SK-N-SH (cell line): ENCODE measurements around the gene BCAS4. TPM values are rescaled to one million over a fixed set of nuclear protein-coding genes. Genes with fewer than 3 reads are reported as not detected.

Source experiments
- CTCF ChIA-PET: fragments of 300-600, 350-600 bp; formaldehyde crosslinking; extraction: SDS; loops from one replicate; lab custom pipeline; 2021; lab: Yijun Ruan, JAX
- POLR2A ChIA-PET: fragments of 350-600 bp; sonication (Branson Sonifier 250); formaldehyde crosslinking; extraction: SDS; loops from one replicate; lab custom pipeline; 2020; ENCODE audit warnings: antibody characterized with exemption, inconsistent platforms; lab: Yijun Ruan, JAX
- DNase-seq: peaks from one replicate; pipeline ENCODE4 v3.0.0; 2012
- H2AFZ ChIP-seq: fragments of 200-600 bp; sonication (generic); 2 replicates; pipeline ENCODE4 v1.8.1; 2016; ENCODE audit warnings: antibody characterized with exemption, mild to moderate bottlenecking, low read depth
- H3F3A ChIP-seq: fragments of 200-600 bp; sonication (generic); replicated peaks from 2 replicates; pipeline ENCODE3; 2016; ENCODE audit warnings: antibody characterized with exemption, mild to moderate bottlenecking; ENCODE audit not compliant: insufficient read depth
- H3K27ac ChIP-seq, 2 experiments: fragments of 200-500 bp in 1 of 2; fragments of 200-600 bp in 1 of 2; sonication (Bioruptor generic) in 1 of 2; sonication (generic), shearing (Covaris generic) in 1 of 2; 2 replicates each; pipeline versions ENCODE4 v1.5.1 to v1.6.1; 2014 to 2016; ENCODE audit warnings: low read depth in 2 of 2, inconsistent platforms in 1 of 2, low read length in 1 of 2, mild to moderate bottlenecking in 1 of 2, mixed read lengths in 1 of 2
- H3K27me3 ChIP-seq: fragments of 200-600 bp; sonication (generic), shearing (Covaris generic); 2 replicates; pipeline ENCODE4 v1.6.1; 2016; ENCODE audit warnings: mixed run types; ENCODE audit not compliant: insufficient read depth
- H3K36me3 ChIP-seq, 2 experiments: fragments of 200-500 bp in 1 of 2; fragments of 200-600 bp in 1 of 2; sonication (Bioruptor generic) in 1 of 2; sonication (generic) in 1 of 2; replicated peaks in 1 of 2; 2 replicates each; pipeline versions ENCODE3 to v1.5.1; 2014 to 2016; ENCODE audit warnings: low read length in 1 of 2, mild to moderate bottlenecking in 1 of 2; ENCODE audit not compliant: insufficient read depth in 2 of 2, control insufficient read depth in 1 of 2
- H3K4me1 ChIP-seq, 2 experiments: fragments of 200-500 bp in 1 of 2; fragments of 200-600 bp in 1 of 2; sonication (Bioruptor generic) in 1 of 2; sonication (generic), shearing (Covaris generic) in 1 of 2; 2 replicates each; pipeline versions ENCODE4 v1.5.1 to v1.6.1; 2014 to 2016; ENCODE audit warnings: low read depth in 1 of 2, low read length in 1 of 2, mixed run types in 1 of 2; ENCODE audit not compliant: insufficient read depth in 2 of 2, control insufficient read depth in 1 of 2
- H3K4me2 ChIP-seq: fragments of 200-600 bp; sonication (generic), shearing (Covaris generic); 2 replicates; pipeline ENCODE4 v1.6.1; 2017; ENCODE audit warnings: mixed run types
- H3K4me3 ChIP-seq, 2 experiments: fragments of 200-500 bp in 1 of 2; fragments of 200-600 bp in 1 of 2; sonication (Bioruptor generic) in 1 of 2; sonication (generic), shearing (Covaris generic) in 1 of 2; 2 replicates each; pipeline versions ENCODE4 v1.5.1 to v1.8.1; 2014 to 2016; ENCODE audit warnings: low read depth in 2 of 2, inconsistent platforms in 1 of 2, low read length in 1 of 2, mild to moderate bottlenecking in 1 of 2, mixed read lengths in 1 of 2, moderate library complexity in 1 of 2
- H3K79me2 ChIP-seq: fragments of 200-600 bp; sonication (generic); 2 replicates; pipeline ENCODE4 v1.8.1; 2017; ENCODE audit warnings: mild to moderate bottlenecking; ENCODE audit not compliant: insufficient read depth
- H3K9ac ChIP-seq: fragments of 200-600 bp; sonication (generic); 2 replicates; pipeline ENCODE4 v1.6.1; 2017; ENCODE audit warnings: mixed run types
- H3K9me2 ChIP-seq: fragments of 200-600 bp; sonication (generic); 2 replicates; pipeline ENCODE4 v1.6.1; 2017; ENCODE audit warnings: mixed run types
- H3K9me3 ChIP-seq: fragments of 200-600 bp; sonication (generic); 2 replicates; pipeline ENCODE4 v1.6.1; 2017; ENCODE audit warnings: mixed run types, mild to moderate bottlenecking, moderate library complexity
- H4K20me1 ChIP-seq: fragments of 200-600 bp; sonication (generic); 2 replicates; pipeline ENCODE4 v1.6.1; 2017; ENCODE audit warnings: mild to moderate bottlenecking, mixed run types; ENCODE audit not compliant: insufficient read depth
- FOSL2 ChIP-seq: IDR thresholded peaks from 2 replicates; pipeline ENCODE4 v1.4.0; 2012; ENCODE audit warnings: low read depth, mild to moderate bottlenecking, moderate library complexity, borderline replicate concordance
- GABPA ChIP-seq: IDR thresholded peaks from 2 replicates; pipeline ENCODE4 v1.4.0; 2012; ENCODE audit warnings: low read depth, mild to moderate bottlenecking
- GATA2 ChIP-seq: sonication (generic); formaldehyde crosslinking; IDR thresholded peaks from 2 replicates; pipeline ENCODE4 v1.5.0; 2020; ENCODE audit warnings: mild to moderate bottlenecking, missing genetic modification reagents
- IRF3 ChIP-seq: fragments of 150-350 bp; IDR thresholded peaks from 2 replicates; pipeline ENCODE4 v1.6.1; 2016; ENCODE audit warnings: mild to moderate bottlenecking, low read depth, low read length
- MAX ChIP-seq: IDR thresholded peaks from 2 replicates; pipeline ENCODE4 v1.4.0; 2012; ENCODE audit warnings: low read depth
- MEF2A ChIP-seq: IDR thresholded peaks from 2 replicates; pipeline ENCODE4 v1.4.0; 2012; ENCODE audit warnings: low read depth, borderline replicate concordance
- NRF1 ChIP-seq: IDR thresholded peaks from 2 replicates; pipeline ENCODE4 v1.6.1; 2012; ENCODE audit warnings: low read depth, mild to moderate bottlenecking, low read length
- POLR2AphosphoS5 ChIP-seq: IDR thresholded peaks from 2 replicates; pipeline ENCODE4 v1.6.1; 2012; ENCODE audit warnings: low read depth, low read length
- RAD21 ChIP-seq: IDR thresholded peaks from 2 replicates; pipeline ENCODE4 v1.6.1; 2012; ENCODE audit warnings: mild to moderate bottlenecking, low read length
- RCOR1 ChIP-seq: fragments of 150-350 bp; IDR thresholded peaks from 2 replicates; pipeline ENCODE4 v1.6.1; 2017; ENCODE audit warnings: antibody characterized with exemption, low read length
- RFX5 ChIP-seq: IDR thresholded peaks from 2 replicates; pipeline ENCODE4 v1.6.1; 2012; ENCODE audit warnings: mild to moderate bottlenecking, improper control_type of control experiment, low read length
- SIN3A ChIP-seq: IDR thresholded peaks from 2 replicates; pipeline ENCODE4 v1.6.1; 2012; ENCODE audit warnings: low read depth, mild to moderate bottlenecking, low read length, moderate library complexity, borderline replicate concordance
- SMC3 ChIP-seq: IDR thresholded peaks from 2 replicates; pipeline ENCODE4 v1.6.1; 2012; ENCODE audit warnings: low read depth, low read length, improper control_type of control experiment
- USF1 ChIP-seq: IDR thresholded peaks from 2 replicates; pipeline ENCODE4 v1.4.0; 2012; ENCODE audit warnings: low read depth, borderline replicate concordance
- USF2 ChIP-seq: fragments of 150-350 bp; IDR thresholded peaks from 2 replicates; pipeline ENCODE4 v1.6.1; 2017; ENCODE audit warnings: antibody characterized with exemption, low read length, low read depth, borderline replicate concordance
- ZBTB33 ChIP-seq: IDR thresholded peaks from 2 replicates; pipeline ENCODE4 v1.4.0; 2012; ENCODE audit warnings: low read depth, borderline replicate concordance
- WGBS: methylation state at CpG from one replicate; pipeline ENCODE4 v1.1.6; 2017; ENCODE audit warnings: low lambda C conversion rate; 5-methylcytosine and 5-hydroxymethylcytosine counted together
- polyA plus RNA-seq, 3 experiments: library from polyadenylated mRNA; depleted of rRNA; stranded (reverse); fragments of >200 nt; gene quantifications; 2 replicates each; pipeline ENCODE4 v1.2.3, GENCODE V29; 2012

The BCAS4 gene
- polyA plus RNA-seq, 1 of the 3 experiments (the other 2 are of a cell fraction): 43.8 TPM

- no peak for TF ChIP-seq IRF3
- no peak for TF ChIP-seq ZBTB33
- TF ChIP-seq GABPA: no peak
- TF ChIP-seq USF2: no peak
- no peak for TF ChIP-seq NRF1
- TF ChIP-seq SIN3A: no peak
- TF ChIP-seq, all 33 proteins: peak for 0
Observed at GRCh38 chr20:50898475-50898874, 103.6 kb downstream of the BCAS4 start (continued).

- Histone ChIP-seq H3K27me3 (no peaks in the 10 kb centered on the region), H3K27ac (no peak overlapping the region), H3K9me2 (no peaks in the 10 kb centered on the region), H3K4me1 (no peaks in the 10 kb centered on the region; a peak in 1 of 4 replicates), H4K20me1 (peaks cover 84% of the 10 kb centered on the region), H3K9me3 (no peaks in the 10 kb centered on the region), H3K79me2 (peaks cover 99% of the 10 kb centered on the region), H3F3A (peaks cover 14% of the 10 kb centered on the region), H3K4me3 (no peak overlapping the region), H3K9ac (no peak overlapping the region), H3K36me3 (peaks cover 75 to 88% of the 10 kb centered on the region in 2 experiments), H2AFZ (no peak overlapping the region), H3K4me2 (no peak overlapping the region)
- no peak for TF ChIP-seq FOSL2
- CTCF ChIA-PET: interaction anchor here (0.9 to 3.7 kb wide), 4 partner anchors 11 to 97 kb away, joined by 3 to 19 read pairs (median 3); partner anchors contain the start of gene ADNP
- POLR2A ChIA-PET: no interaction called here
- DNase-seq: no peak
- 94% methylated on average over 7 of the region's 7 CpGs for WGBS
Observed at GRCh38 chr20:50900261-50900660, 105.4 kb downstream of the BCAS4 start.

GRCh38 chr20:50901301-50901700 is 106.4 kb downstream of the BCAS4 start:
- H2AFZ ChIP-seq: no peak overlapping the region
- no peak overlapping the region for H3K9ac ChIP-seq
- peaks cover 16% of the 10 kb centered on the region for H3F3A ChIP-seq
- H3K27ac ChIP-seq: no peak overlapping the region
- no peak overlapping the region for H3K4me3 ChIP-seq
- H3K79me2 ChIP-seq: peaks cover 100% of the 10 kb centered on the region
- no peaks in the 10 kb centered on the region for H3K9me3 ChIP-seq
- ChIA-PET CTCF (interaction anchor here (0.6 to 3.7 kb wide), 6 partner anchors 18 to 265 kb away, joined by 3 to 19 read pairs (median 3); partner anchors contain the start of genes ADNP and BCAS4), POLR2A (no interaction called here)
- H3K27me3 ChIP-seq: no peaks in the 10 kb centered on the region
- no peaks in the 10 kb centered on the region for H3K9me2 ChIP-seq
- peaks cover 74 to 84% of the 10 kb centered on the region in 2 experiments for H3K36me3 ChIP-seq
- peaks cover 90% of the 10 kb centered on the region for H4K20me1 ChIP-seq
- WGBS: 98% methylated on average over 1 of the region's 1 CpG
- DNase-seq: no peak
- H3K4me1 ChIP-seq: no peaks in the 10 kb centered on the region; a peak in 1 of 4 replicates
- H3K4me2 ChIP-seq: no peak overlapping the region
- TF ChIP-seq MAX (no peak), RAD21 (no peak), POLR2AphosphoS5 (no peak), SMC3 (no peak), USF1 (no peak), IRF3 (no peak), MEF2A (no peak), GATA2 (CRISPR knock-in tag) (no peak), ZBTB33 (no peak), RCOR1 (no peak), RFX5 (no peak)
